HepG2 (cell line): ENCODE measurements around the gene PANK4. TPM values are rescaled to one million over a fixed set of nuclear protein-coding genes. Genes with fewer than 3 reads are reported as not detected.

ENCODE experiments used
- ATAC-seq: fragments of 200-7000 bp; cut with Tn5 transposase; 3 replicates; pipeline ENCODE4 v1.9.1; 2020; ENCODE audit warnings: mild to moderate bottlenecking, moderate library complexity
- BruUV-seq: library from RNA; stranded (reverse); fragments of 400-500 nt; replicated peaks from 2 replicates; lab custom pipeline; 2021; lab: Mats Ljungman, UMichigan
- CTCF ChIA-PET: fragments of 300-600 bp; formaldehyde crosslinking; extraction: SDS; loops from one replicate; lab custom pipeline; 2021; ENCODE audit warnings: low total read pairs, inconsistent platforms, low intra/inter-chr PET ratio; lab: Yijun Ruan, JAX
- POLR2A ChIA-PET: fragments of 350-600 bp; sonication (Branson Sonifier 250); formaldehyde crosslinking; loops from one replicate; lab custom pipeline; 2020; ENCODE audit warnings: antibody characterized with exemption, inconsistent platforms; lab: Yijun Ruan, JAX
- DNase-seq: peaks from one replicate; pipeline ENCODE4 v3.0.0-alpha.2; 2015; ENCODE audit warnings: low spot score
- FAIRE-seq: peaks from 3 replicates; lab custom pipeline; 2011; peaks lifted over from hg19 to GRCh38; lab: Jason Lieb, UNC
- H2AFZ ChIP-seq: one replicate; pipeline ENCODE4 v1.6.1; 2011; ENCODE audit warnings: low read length, inconsistent platforms
- H3K27ac ChIP-seq: fragments of 300-600 bp; 3 replicates; pipeline ENCODE4 v1.8.0; 2011; ENCODE audit warnings: mixed run types, mild to moderate bottlenecking, mixed read lengths, low read length, inconsistent platforms; ENCODE audit not compliant: insufficient read depth; ENCODE audit errors: extremely low read length
- H3K27me3 ChIP-seq, 2 experiments: fragments of 200-600 bp in 1 of 2; 2 replicates in 1 of 2; 3 replicates in 1 of 2; pipeline versions ENCODE4 v1.6.0 to v1.8.0; 2011; ENCODE audit warnings: low read length in 2 of 2, mild to moderate bottlenecking in 2 of 2, moderate library complexity in 2 of 2, inconsistent platforms in 1 of 2; ENCODE audit not compliant: insufficient read depth in 2 of 2, control insufficient read depth in 1 of 2
- H3K36me3 ChIP-seq, 2 experiments: fragments of 200-600 bp in 1 of 2; replicated peaks in 1 of 2; 2 replicates in 1 of 2; 3 replicates in 1 of 2; pipeline versions ENCODE4 v1.5.1 to v1.8.0; 2011; ENCODE audit warnings: low read length in 2 of 2, inconsistent platforms in 1 of 2; ENCODE audit not compliant: insufficient read depth in 2 of 2, control insufficient read depth in 1 of 2
- H3K4me1 ChIP-seq: 2 replicates; pipeline ENCODE4 v1.5.1; 2012; ENCODE audit warnings: low read length, inconsistent platforms; ENCODE audit not compliant: insufficient read depth
- H3K4me2 ChIP-seq: 2 replicates; pipeline ENCODE4 v1.6.0; 2011; ENCODE audit warnings: low read depth, low read length, inconsistent platforms
- H3K4me3 ChIP-seq, 3 experiments: fragments of 200-600 bp in 1 of 3; sonication (generic), shearing (Covaris generic) in 1 of 3; replicated peaks in 1 of 3; 2 replicates each; pipeline ENCODE4 v1.5.1; 2011 to 2016; ENCODE audit warnings: low read length in 3 of 3, inconsistent platforms in 2 of 3, low read depth in 2 of 3, mild to moderate bottlenecking in 2 of 3, control low read depth in 1 of 3, mixed read lengths in 1 of 3; ENCODE audit not compliant: insufficient read depth in 1 of 3
- H3K79me2 ChIP-seq: one replicate; pipeline ENCODE4 v1.6.1; 2011; ENCODE audit warnings: low read length, inconsistent platforms; ENCODE audit not compliant: insufficient read depth
- H3K9ac ChIP-seq: 2 replicates; pipeline ENCODE4 v1.6.0; 2011; ENCODE audit warnings: mild to moderate bottlenecking, low read depth, low read length, inconsistent platforms; ENCODE audit not compliant: insufficient read depth
- H3K9me3 ChIP-seq: 2 replicates; pipeline ENCODE4 v1.5.1; 2012; ENCODE audit warnings: mild to moderate bottlenecking, low read length
- H4K20me1 ChIP-seq: 2 replicates; pipeline ENCODE4 v1.6.0; 2011; ENCODE audit warnings: inconsistent platforms, mild to moderate bottlenecking, low read length, moderate library complexity; ENCODE audit not compliant: insufficient read depth
- CBX1 ChIP-seq: IDR thresholded peaks from one replicate; pipeline ENCODE4 v1.6.1; 2016; ENCODE audit warnings: antibody characterized with exemption, low read depth
- MTERF4 ChIP-seq: sonication (generic); formaldehyde crosslinking; IDR thresholded peaks from 2 replicates; pipeline ENCODE4 v1.8.0; 2023; ENCODE audit warnings: mild to moderate bottlenecking, missing genetic modification reagents
- MYNN ChIP-seq: sonication (generic); formaldehyde crosslinking; IDR thresholded peaks from 2 replicates; pipeline ENCODE4 v1.4.0; 2020; ENCODE audit warnings: mild to moderate bottlenecking, low read depth, missing genetic modification reagents
- NFKB2 ChIP-seq: sonication (generic); formaldehyde crosslinking; IDR thresholded peaks from 2 replicates; pipeline ENCODE4 v1.4.0; 2020; ENCODE audit warnings: missing genetic modification reagents, borderline replicate concordance
- PAF1 ChIP-seq: IDR thresholded peaks from 2 replicates; pipeline ENCODE4 v1.6.1; 2016; ENCODE audit warnings: missing genetic modification reagents, missing compliant biosample characterization
- TFE3 ChIP-seq: IDR thresholded peaks from 2 replicates; pipeline ENCODE4 v1.6.1; 2016
- ZMYM3 ChIP-seq: sonication (generic); formaldehyde crosslinking; IDR thresholded peaks from 2 replicates; pipeline ENCODE4 v1.5.1; 2020; ENCODE audit warnings: mild to moderate bottlenecking, missing genetic modification reagents
- ZNF512 ChIP-seq: sonication (generic); formaldehyde crosslinking; IDR thresholded peaks from 2 replicates; pipeline ENCODE4 v1.4.0; 2020; ENCODE audit warnings: mild to moderate bottlenecking, missing genetic modification reagents
- ZNF576 ChIP-seq: sonication (generic); formaldehyde crosslinking; IDR thresholded peaks from 2 replicates; pipeline ENCODE4 v1.4.0; 2020; ENCODE audit warnings: mild to moderate bottlenecking, missing genetic modification reagents
- ZNF605 ChIP-seq: sonication (generic); formaldehyde crosslinking; IDR thresholded peaks from 2 replicates; pipeline ENCODE4 v1.8.0; 2022; ENCODE audit warnings: mild to moderate bottlenecking, missing genetic modification reagents
- ZNF691 ChIP-seq: sonication (generic); formaldehyde crosslinking; IDR thresholded peaks from 2 replicates; pipeline ENCODE4 v1.4.0; 2020; ENCODE audit warnings: missing genetic modification reagents, low read depth, mild to moderate bottlenecking, borderline replicate concordance
- WGBS: methylation state at CpG from one replicate; pipeline ENCODE4 v1.1.6; 2017; ENCODE audit warnings: low lambda C conversion rate; 5-methylcytosine and 5-hydroxymethylcytosine counted together
- in situ Hi-C: cut with HindIII; loops from 2 replicates; pipeline ENCODE4 v1.10.0; 2017; ENCODE audit warnings: low pct_unique_long_range_greater_than_20kb; ENCODE audit not compliant: extremely low pct_ligation_motif_present
- intact Hi-C: fragments of 100-400 bp; cut with micrococcal nuclease; formaldehyde crosslinking; loops from one replicate; pipeline ENCODE4 v1.10.0; 2022; ENCODE audit not compliant: unreplicated experiment
- polyA plus RNA-seq, 8 experiments: library from polyadenylated mRNA; depleted of rRNA in 3 of 8; stranded (reverse) in 7 of 8; unstranded in 1 of 8; fragments of >200 nt; fragmentation: Illumina TruSeq in 4 of 8; extraction: Trizol in 4 of 8; gene quantifications; 2 replicates each; pipeline versions ENCODE4 v1.2.1 to v1.2.3, GENCODE V29; 2011 to 2016; ENCODE audit warnings: low read depth in 4 of 8, missing spikeins in 1 of 8, mixed read lengths in 1 of 8; ENCODE audit not compliant: insufficient read depth in 1 of 8
- total RNA-seq, 5 experiments: library from RNA; depleted of rRNA; stranded (reverse); fragments of >200 nt; fragmentation: Illumina TruSeq; extraction: Trizol; gene quantifications; 2 replicates each; pipeline ENCODE4 v1.2.3, GENCODE V29; 2016; ENCODE audit warnings: low read depth in 1 of 5

The PANK4 gene
- total and polyA plus RNA-seq, 2 of the 13 experiments (the other 11 are each of a cell fraction or from before 2014, with no cell fraction given) = 17.4 to 19.3 TPM

GRCh38 chr1:2566101-2567045, 40.0 kb upstream of the PANK4 start:
- Histone ChIP-seq H4K20me1 (no peaks in the 10 kb centered on the region), H2AFZ (no peak overlapping the region), H3K9ac (no peak overlapping the region), H3K27ac (no peak overlapping the region), H3K9me3 (no peaks in the 10 kb centered on the region), H3K4me2 (no peak overlapping the region), H3K4me1 (peaks cover 31% of the 10 kb centered on the region), H3K79me2 (no peaks in the 10 kb centered on the region), H3K27me3 (peaks cover 5 to 34% of the 10 kb centered on the region in 2 experiments; a peak in 4 of 5 replicates), H3K4me3 (no peak overlapping the region), H3K36me3 (no peaks in the 10 kb centered on the region)
- in situ Hi-C loops (no loop called here), intact Hi-C loops (no loop called here)
- DNase-seq (no peak), FAIRE-seq (no peak), ATAC-seq (peak; percentile 25)
- TF ChIP-seq ZNF691 (CRISPR knock-in tag) (no peak), TFE3 (CRISPR knock-in tag) (no peak), ZMYM3 (CRISPR knock-in tag) (no peak), PAF1 (CRISPR knock-in tag) (no peak), MYNN (CRISPR knock-in tag) (no peak), MTERF4 (CRISPR knock-in tag) (no peak), NFKB2 (CRISPR knock-in tag) (no peak), CBX1 (no peak), ZNF576 (CRISPR knock-in tag) (no peak), ZNF512 (CRISPR knock-in tag) (no peak), ZNF605 (CRISPR knock-in tag) (no peak)
- ChIA-PET POLR2A (interaction anchor here (1.7 kb wide), 1 partner anchor 10 kb away, joined by 5 read pairs; the partner anchor contains the start of gene TNFRSF14), CTCF (no interaction called here)
- WGBS = 48% methylated on average over 25 of the region's 34 CpGs
- no TSS peak for BruUV-seq
